ENCODE data around the gene PANX3. TPM values are rescaled to one million over a fixed set of nuclear protein-coding genes. Genes with fewer than 3 reads are reported as not detected.

The PANX3 gene
- total and polyA plus RNA-seq, 2 of the 13 experiments (the other 11 are each of a cell fraction or from before 2014, with no cell fraction given), result not detected

DNA sequence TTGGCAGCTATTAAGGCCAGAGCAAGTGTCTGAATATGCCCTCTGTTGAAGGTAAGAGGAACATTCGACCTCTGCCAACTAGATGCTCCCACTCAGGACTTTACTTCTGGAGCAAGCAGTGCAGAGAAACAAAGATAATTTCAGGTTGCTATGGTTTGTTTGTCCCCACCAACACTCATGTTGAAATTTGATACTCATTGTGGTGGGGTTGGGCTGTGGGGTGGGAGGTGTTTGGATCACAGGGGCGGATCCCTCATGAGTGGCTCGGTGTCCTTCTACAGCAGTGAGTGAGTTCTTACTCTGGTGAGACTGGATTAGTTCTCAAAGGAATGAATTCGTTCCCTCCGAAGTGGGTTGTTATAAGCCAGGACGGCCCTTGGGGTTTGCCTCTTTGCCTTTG lies 29.4 kb upstream of the PANX3 start:
- ChIA-PET POLR2A (no interaction called here), CTCF (ENCODE audit: low intra/inter-chr PET ratio, low total read pairs) (no interaction called here)
- Histone ChIP-seq H3K27ac (ENCODE audit: extremely low read length, insufficient read depth, low read length) (no peak overlapping the region), H3K9me3 (ENCODE audit: low read length) (no peaks in the 10 kb centered on the region), H3K4me1 (ENCODE audit: insufficient read depth, low read length) (no peaks in the 10 kb centered on the region), H3K9ac (ENCODE audit: insufficient read depth, low read depth, low read length) (no peak overlapping the region), H3K79me2 (ENCODE audit: insufficient read depth, low read length) (no peaks in the 10 kb centered on the region), H3K27me3 (ENCODE audit: control insufficient read depth in 1 of 2, insufficient read depth in 2 of 2, low read length in 2 of 2) (peaks cover 0 to 11% of the 10 kb centered on the region in 2 experiments; a peak in 2 of 5 replicates), H3K4me2 (ENCODE audit: low read depth, low read length) (no peak overlapping the region), H4K20me1 (ENCODE audit: insufficient read depth, low read length) (no peaks in the 10 kb centered on the region), H3K36me3 (replicated peaks in 1 of 2; ENCODE audit: control insufficient read depth in 1 of 2, insufficient read depth in 2 of 2, low read length in 2 of 2) (no peaks in the 10 kb centered on the region), H2AFZ (ENCODE audit: low read length) (no peak overlapping the region), H3K4me3 (replicated peaks in 1 of 3; ENCODE audit: insufficient read depth in 1 of 3, low read depth in 2 of 3, low read length in 3 of 3) (no peak overlapping the region)
- in situ Hi-C loops (cut with HindIII; ENCODE audit: extremely low pct_ligation_motif_present, low pct_unique_long_range_greater_than_20kb), result no loop called here
- no peak for DNase-seq (ENCODE audit: low spot score)
- FAIRE-seq, result no peak
- no TSS peak for BruUV-seq (replicated peaks)
- no peak for TF ChIP-seq ZNF788 (CRISPR knock-in tag; IDR thresholded peaks at IDR 0.05; ENCODE audit: borderline replicate concordance)
- TF ChIP-seq ERF (CRISPR knock-in tag; IDR thresholded peaks at IDR 0.05), result no peak
- no peak for TF ChIP-seq ZNF766 (CRISPR knock-in tag; IDR thresholded peaks at IDR 0.05; ENCODE audit: borderline replicate concordance)
- no peak for TF ChIP-seq RXRB (CRISPR knock-in tag; IDR thresholded peaks at IDR 0.05; ENCODE audit: borderline replicate concordance)
- no peak for ATAC-seq
- WGBS (ENCODE audit: low lambda C conversion rate), result 7% methylated on average over 6 of the region's 6 CpGs
- intact Hi-C loops (cut with micrococcal nuclease; ENCODE audit: unreplicated experiment), result no loop called here

GRCh38 chr11:124582565-124582964 lies 28.7 kb upstream of the PANX3 start:
- intact Hi-C loops (cut with micrococcal nuclease; ENCODE audit: unreplicated experiment), result no loop called here
- CTCF ChIA-PET (ENCODE audit: low intra/inter-chr PET ratio, low total read pairs), result no interaction called here
- TF ChIP-seq ZNF383 (CRISPR knock-in tag; IDR thresholded peaks at IDR 0.05; ENCODE audit: borderline replicate concordance) (no peak), GABPA (IDR thresholded peaks at IDR 0.05; ENCODE audit: low read depth, low read length) (no peak), GABPA (CRISPR knock-in tag; IDR thresholded peaks at IDR 0.05; ENCODE audit: low read depth) (no peak), ATAD3A (CRISPR knock-in tag; IDR thresholded peaks at IDR 0.05) (no peak), TRIM24 (CRISPR knock-in tag; IDR thresholded peaks at IDR 0.05) (no peak), YEATS2 (CRISPR knock-in tag; IDR thresholded peaks at IDR 0.05; ENCODE audit: borderline replicate concordance) (no peak), TAF15 (IDR thresholded peaks at IDR 0.05; ENCODE audit: low read depth, low read length, poor library complexity, severe bottlenecking) (no peak), FIP1L1 (IDR thresholded peaks at IDR 0.05; ENCODE audit: borderline replicate concordance, insufficient read depth, low read depth, low read length) (no peak), RFX5 (IDR thresholded peaks at IDR 0.05; ENCODE audit: low read depth, low read length) (no peak), HNRNPUL1 (IDR thresholded peaks at IDR 0.05; ENCODE audit: low read depth, low read length) (no peak), ZNF329 (CRISPR knock-in tag; IDR thresholded peaks at IDR 0.05; ENCODE audit: low read depth) (no peak), SNRNP70 (IDR thresholded peaks at IDR 0.05; ENCODE audit: low read depth, low read length) (no peak), GLMP (CRISPR knock-in tag; IDR thresholded peaks at IDR 0.05; ENCODE audit: borderline replicate concordance) (no peak), BORCS8-MEF2B (CRISPR knock-in tag; IDR thresholded peaks at IDR 0.05) (no peak)
- TF ChIP-seq, protein P1, sequence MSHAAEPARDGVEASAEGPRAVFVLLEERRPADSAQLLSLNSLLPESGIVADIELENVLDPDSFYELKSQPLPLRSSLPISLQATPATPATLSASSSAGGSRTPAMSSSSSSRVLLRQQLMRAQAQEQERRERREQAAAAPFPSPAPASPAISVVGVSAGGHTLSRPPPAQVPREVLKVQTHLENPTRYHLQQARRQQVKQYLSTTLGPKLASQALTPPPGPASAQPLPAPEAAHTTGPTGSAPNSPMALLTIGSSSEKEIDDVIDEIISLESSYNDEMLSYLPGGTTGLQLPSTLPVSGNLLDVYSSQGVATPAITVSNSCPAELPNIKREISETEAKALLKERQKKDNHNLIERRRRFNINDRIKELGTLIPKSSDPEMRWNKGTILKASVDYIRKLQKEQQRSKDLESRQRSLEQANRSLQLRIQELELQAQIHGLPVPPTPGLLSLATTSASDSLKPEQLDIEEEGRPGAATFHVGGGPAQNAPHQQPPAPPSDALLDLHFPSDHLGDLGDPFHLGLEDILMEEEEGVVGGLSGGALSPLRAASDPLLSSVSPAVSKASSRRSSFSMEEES (CRISPR knock-in tag; IDR thresholded peaks at IDR 0.05), result no peak

More at GRCh38 chr11:124582565-124582964, 28.7 kb upstream of the PANX3 start:
- no peaks in the 10 kb centered on the region for H4K20me1 ChIP-seq (ENCODE audit: insufficient read depth, low read length)
- no peak overlapping the region for H3K27ac ChIP-seq (ENCODE audit: extremely low read length, insufficient read depth, low read length)
- H3K36me3 ChIP-seq (replicated peaks in 1 of 2; ENCODE audit: control insufficient read depth in 1 of 2, insufficient read depth in 2 of 2, low read length in 2 of 2), result no peaks in the 10 kb centered on the region
- POLR2A ChIA-PET, result no interaction called here
- no peaks in the 10 kb centered on the region for H3K9me3 ChIP-seq (ENCODE audit: low read length)
- DNase-seq (ENCODE audit: low spot score) (no peak), ATAC-seq (no peak), FAIRE-seq (no peak)
- no peak overlapping the region for H3K4me2 ChIP-seq (ENCODE audit: low read depth, low read length)
- in situ Hi-C loops (cut with HindIII; ENCODE audit: extremely low pct_ligation_motif_present, low pct_unique_long_range_greater_than_20kb), result no loop called here
- H3K79me2 ChIP-seq (ENCODE audit: insufficient read depth, low read length), result no peaks in the 10 kb centered on the region
- no TSS peak for BruUV-seq (replicated peaks)
- no peaks in the 10 kb centered on the region for H3K4me1 ChIP-seq (ENCODE audit: insufficient read depth, low read length)
- peaks cover 0 to 11% of the 10 kb centered on the region in 2 experiments; a peak in 2 of 5 replicates for H3K27me3 ChIP-seq (ENCODE audit: control insufficient read depth in 1 of 2, insufficient read depth in 2 of 2, low read length in 2 of 2)
- H3K4me3 ChIP-seq (replicated peaks in 1 of 3; ENCODE audit: insufficient read depth in 1 of 3, low read depth in 2 of 3, low read length in 3 of 3), result no peak overlapping the region
- WGBS (ENCODE audit: low lambda C conversion rate), result 0% methylated on average over 2 of the region's 2 CpGs
- no peak overlapping the region for H2AFZ ChIP-seq (ENCODE audit: low read length)
- H3K9ac ChIP-seq (ENCODE audit: insufficient read depth, low read depth, low read length), result no peak overlapping the region
